Liver (tissue), 9 donors: Measurements from ENCODE around the gene RBCK1. TPM values are rescaled to one million over a fixed set of nuclear protein-coding genes. Genes with fewer than 3 reads are reported as not detected.
A peak's percentile ranks its signal among the peaks of the same experiment; 100 is the strongest.

Experiments
- DNase-seq: peaks from one replicate; pipeline ENCODE4 v3.0.0-alpha.2; 2017; ENCODE audit warnings: low spot score
- H3K27ac ChIP-seq, 2 donors: one replicate each; pipeline ENCODE4 v1.7.0; 2013; ENCODE audit warnings: inconsistent platforms in 2 of 2, low read length in 2 of 2, control low read depth in 1 of 2, low read depth in 1 of 2, mild to moderate bottlenecking in 1 of 2
- H3K27me3 ChIP-seq, 4 donors: one replicate each; pipeline versions ENCODE4 v1.6.1 to v1.7.0; 2013; ENCODE audit warnings: low read length in 3 of 4, inconsistent platforms in 1 of 4, mild to moderate bottlenecking in 1 of 4, moderate library complexity in 1 of 4; ENCODE audit not compliant: control insufficient read depth in 4 of 4, insufficient read depth in 4 of 4
- H3K36me3 ChIP-seq, 4 donors: one replicate each; pipeline versions ENCODE4 v1.6.1 to v1.7.0; 2013; ENCODE audit warnings: low read length in 3 of 4, mild to moderate bottlenecking in 3 of 4, low read depth in 1 of 4, moderate library complexity in 1 of 4; ENCODE audit not compliant: control insufficient read depth in 4 of 4, insufficient read depth in 3 of 4
- H3K4me1 ChIP-seq, 4 donors: one replicate each; pipeline versions ENCODE4 v1.6.1 to v1.7.0; 2013; ENCODE audit warnings: low read length in 3 of 4, mild to moderate bottlenecking in 3 of 4, moderate library complexity in 1 of 4; ENCODE audit not compliant: control insufficient read depth in 4 of 4, insufficient read depth in 4 of 4
- H3K4me3 ChIP-seq, 3 donors: one replicate each; pipeline versions ENCODE4 v1.6.1 to v1.7.0; 2013; ENCODE audit warnings: low read length in 3 of 3, control low read depth in 1 of 3, low read depth in 1 of 3, mild to moderate bottlenecking in 1 of 3
- H3K9ac ChIP-seq, 2 donors: one replicate each; pipeline ENCODE4 v1.7.0; 2013; ENCODE audit warnings: low read length in 2 of 2, mild to moderate bottlenecking in 2 of 2, moderate library complexity in 2 of 2, control low read depth in 1 of 2, low read depth in 1 of 2
- H3K9me3 ChIP-seq, 4 donors: one replicate each; pipeline versions ENCODE4 v1.6.1 to v1.7.0; 2013; ENCODE audit warnings: low read length in 3 of 4; ENCODE audit not compliant: control insufficient read depth in 4 of 4
- ATF3 ChIP-seq: IDR thresholded peaks from 2 replicates; pipeline ENCODE4 v1.6.1; 2016; ENCODE audit warnings: antibody characterized with exemption
- CTCF ChIP-seq: fragments of 150-350 bp; IDR thresholded peaks from 2 replicates; pipeline ENCODE4 v1.5.1; 2017; ENCODE audit warnings: improper control_type of control experiment, low read depth, low read length; ENCODE audit not compliant: missing input control
- EGR1 ChIP-seq, 2 donors: IDR thresholded peaks; 2 replicates each; pipeline ENCODE4 v1.6.1; 2016 to 2018; ENCODE audit warnings: antibody characterized with exemption in 2 of 2, low read depth in 2 of 2
- FOXA1 ChIP-seq: IDR thresholded peaks from 2 replicates; pipeline ENCODE4 v1.6.1; 2016; ENCODE audit warnings: antibody characterized with exemption
- FOXA2 ChIP-seq: IDR thresholded peaks from 2 replicates; pipeline ENCODE4 v1.6.1; 2016; ENCODE audit warnings: antibody characterized with exemption
- GABPA ChIP-seq, 2 donors: IDR thresholded peaks in 1 of 2; conservative IDR thresholded peaks in 1 of 2; 2 replicates each; pipeline ENCODE4 v1.6.1; 2016; ENCODE audit warnings: antibody characterized with exemption in 2 of 2, mild to moderate bottlenecking in 1 of 2, moderate library complexity in 1 of 2
- HNF4A ChIP-seq, 2 donors: conservative IDR thresholded peaks; 2 replicates each; pipeline ENCODE4 v1.6.1; 2016; ENCODE audit warnings: antibody characterized with exemption in 2 of 2, mild to moderate bottlenecking in 2 of 2
- HNF4G ChIP-seq: IDR thresholded peaks from 2 replicates; pipeline ENCODE4 v1.6.1; 2016; ENCODE audit warnings: antibody characterized with exemption
- JUND ChIP-seq, 2 donors: IDR thresholded peaks; 2 replicates each; pipeline ENCODE4 v1.6.1; 2016; ENCODE audit warnings: antibody characterized with exemption in 2 of 2
- MAX ChIP-seq: IDR thresholded peaks from 2 replicates; pipeline ENCODE4 v1.6.1; 2016; ENCODE audit warnings: antibody characterized with exemption
- NR2F2 ChIP-seq: IDR thresholded peaks from 2 replicates; pipeline ENCODE4 v1.6.1; 2016; ENCODE audit warnings: antibody characterized with exemption
- RAD21 ChIP-seq, 2 donors: IDR thresholded peaks; 2 replicates each; pipeline ENCODE4 v1.6.1; 2016; ENCODE audit warnings: antibody characterized with exemption in 2 of 2, mild to moderate bottlenecking in 2 of 2
- REST ChIP-seq: IDR thresholded peaks from 2 replicates; pipeline ENCODE4 v1.6.1; 2016; ENCODE audit warnings: antibody characterized with exemption, mild to moderate bottlenecking
- RXRA ChIP-seq, 2 donors: IDR thresholded peaks; 2 replicates each; pipeline ENCODE4 v1.6.1; 2017 to 2018; ENCODE audit warnings: antibody characterized with exemption in 2 of 2, mild to moderate bottlenecking in 1 of 2
- SP1 ChIP-seq: IDR thresholded peaks from 2 replicates; pipeline ENCODE4 v1.6.1; 2018; ENCODE audit warnings: antibody characterized with exemption, mild to moderate bottlenecking
- TAF1 ChIP-seq: conservative IDR thresholded peaks from 2 replicates; pipeline ENCODE4 v1.6.1; 2016; ENCODE audit warnings: antibody characterized with exemption, mild to moderate bottlenecking
- YY1 ChIP-seq: IDR thresholded peaks from 2 replicates; pipeline ENCODE4 v1.6.1; 2016; ENCODE audit warnings: antibody characterized with exemption, mild to moderate bottlenecking
- ZBTB33 ChIP-seq: IDR thresholded peaks from 2 replicates; pipeline ENCODE4 v1.6.1; 2016; ENCODE audit warnings: antibody characterized with exemption
- WGBS: extraction: QIAGEN DNeasy Blood & Tissue Kit; methylation state at CpG from one replicate; pipeline ENCODE4 v1.1.7; 2013; 5-methylcytosine and 5-hydroxymethylcytosine counted together
- polyA plus RNA-seq, 2 donors: library from polyadenylated mRNA; stranded (reverse) in 1 of 2; unstranded in 1 of 2; fragments of 200-250 nt in 1 of 2; fragments of >200 nt in 1 of 2; fragmentation: Nextera tagmentation in 1 of 2; extraction: Ambion mirVana in 1 of 2; gene quantifications; one replicate each; pipeline versions ENCODE4 v1.2.1 to v1.2.3, GENCODE V29; 2013 to 2015
- total RNA-seq, 2 donors: library from RNA; depleted of rRNA; stranded (reverse); fragments of >200 nt; gene quantifications; one replicate each; pipeline ENCODE4 v1.2.3, GENCODE V29; 2014
- donor health status: healthy.
- donor health status: healthy.
- donor health status: healthy.
- donor health status: healthy.
- donor health status: healthy.

RBCK1 gene
- total and polyA plus RNA-seq, 4 donors, result 18.0 to 62.6 (median 54.8) TPM

- Histone ChIP-seq H3K27ac (no peak overlapping the region), H3K9ac (no peak overlapping the region), H3K9me3 (no peaks in the 10 kb centered on the region), H3K36me3 (peaks cover 0 to 14% (median 9%) of the 10 kb centered on the region in 4 donors), H3K4me1 (peaks cover 10 to 45% (median 33%) of the 10 kb centered on the region in 4 donors), H3K4me3 (no peak overlapping the region), H3K27me3 (no peaks in the 10 kb centered on the region)
- no peak for DNase-seq
- TF ChIP-seq MAX, result no peak
- no peak for TF ChIP-seq RAD21 (IDR thresholded peaks at IDR 0.05)
- TF ChIP-seq REST, result no peak
- 95% methylated on average over 2 of the region's 2 CpGs for WGBS
Observed at GRCh38 chr20:414161-414560, 6.1 kb downstream of the RBCK1 start.

GRCh38 chr20:415820-416322, 7.8 kb downstream of the RBCK1 start:
- 31% methylated on average over 13 of the region's 13 CpGs for WGBS
- Histone ChIP-seq H3K36me3 (peaks cover 0 to 10% (median 6%) of the 10 kb centered on the region in 4 donors), H3K4me1 (peaks cover 12 to 43% (median 25%) of the 10 kb centered on the region in 4 donors), H3K4me3 (no peak overlapping the region), H3K9me3 (no peaks in the 10 kb centered on the region), H3K9ac (peak overlapping the region in 1 of 2 donors; percentile 77), H3K27me3 (no peaks in the 10 kb centered on the region), H3K27ac (peak overlapping the region; percentile 76 to 90)
- DNase-seq, result no peak
- TF ChIP-seq JUND (IDR thresholded peaks at IDR 0.05) (peak in 1 of 2 donors; percentile 68), HNF4G (peak; percentile 61), ATF3 (peak; percentile 28), RXRA (IDR thresholded peaks at IDR 0.05) (peak; percentile 90 to 91), RAD21 (IDR thresholded peaks at IDR 0.05) (peak; percentile 27 to 39), NR2F2 (peak; percentile 66), MAX (peak; percentile 75), SP1 (peak; percentile 79), ZBTB33 (peak; percentile 93), REST (peak; percentile 47), FOXA1 (peak; percentile 31), YY1 (peak; percentile 74), CTCF (no peak), FOXA2 (peak; percentile 48), GABPA (IDR thresholded peaks at IDR 0.05 in 1 of 2, conservative IDR thresholded peaks at IDR 0.05 in 1 of 2) (no peak), HNF4A (conservative IDR thresholded peaks at IDR 0.05) (peak; percentile 90 to 92), TAF1 (no peak), EGR1 (IDR thresholded peaks at IDR 0.05; ENCODE audit: low read depth in 2 of 2) (peak in 1 of 2 donors; percentile 46)
